Prostate gland (tissue), 2 donors: ENCODE measurements around the gene TRIM24. TPM values are rescaled to one million over a fixed set of nuclear protein-coding genes. Genes with fewer than 3 reads are reported as not detected.

Experiments used
- DNase-seq: peaks from one replicate; pipeline ENCODE4 v3.0.0-alpha.2; 2019; ENCODE audit warnings: low spot score
- H3K27ac ChIP-seq, 2 donors: fragments of 200-600 bp; sonication (generic); 2 replicates each; pipeline ENCODE4 v1.5.1; 2017 to 2019
- H3K27me3 ChIP-seq: fragments of 200-600 bp; sonication (generic); replicated peaks from 2 replicates; pipeline ENCODE4 v1.5.1; 2019; ENCODE audit not compliant: insufficient read depth
- H3K36me3 ChIP-seq, 2 donors: fragments of 200-600 bp; sonication (generic); 1 replicate in 1 of 2; 2 replicates in 1 of 2; pipeline versions ENCODE4 v1.5.1 to v1.8.1; 2017 to 2019
- H3K4me1 ChIP-seq: fragments of 200-600 bp; sonication (generic); replicated peaks from 2 replicates; pipeline ENCODE4 v1.5.1; 2019
- H3K4me3 ChIP-seq, 2 donors: fragments of 200-600 bp; sonication (generic); 2 replicates each; pipeline ENCODE4 v1.5.1; 2017 to 2019
- H3K9me3 ChIP-seq: fragments of 200-600 bp; sonication (generic); 2 replicates; pipeline ENCODE4 v1.5.1; 2017
- POLR2A ChIP-seq: fragments of 450-650 bp; IDR thresholded peaks from one replicate; pipeline ENCODE4 v1.6.1; 2016; ENCODE audit warnings: antibody characterized with exemption, mild to moderate bottlenecking
- POLR2AphosphoS5 ChIP-seq: sonication (generic); formaldehyde crosslinking; IDR thresholded peaks from one replicate; pipeline ENCODE4 v1.6.1; 2017; ENCODE audit warnings: antibody characterized with exemption
- WGBS: methylation state at CpG from one replicate; pipeline ENCODE4 v1.1.5; 2018; 5-methylcytosine and 5-hydroxymethylcytosine counted together
- intact Hi-C: fragments of 100-400 bp; cut with DNase I; formaldehyde crosslinking; loops from one replicate; pipeline ENCODE4 v1.14.2; 2022
- total RNA-seq, 2 donors: library from RNA; depleted of rRNA; stranded (reverse); fragments of >200 nt; gene quantifications; one replicate each; pipeline ENCODE4 v1.1.0, GENCODE V29; 2016
- TF ChIP-seq, protein P1 (sequence below), 4 experiments: fragments of 200-600 bp in 2 of 4; fragments of 450-650 bp in 2 of 4; sonication (generic) in 2 of 4; IDR thresholded peaks; 1 replicate in 3 of 4; 2 replicates in 1 of 4; pipeline ENCODE4 v1.5.1; 2016 to 2019; ENCODE audit warnings: antibody characterized with exemption in 4 of 4, mild to moderate bottlenecking in 2 of 4, moderate library complexity in 2 of 4

The TRIM24 gene
- total RNA-seq, 2 donors from 2014 or later, result 38.9 to 42.6 TPM

DNA sequence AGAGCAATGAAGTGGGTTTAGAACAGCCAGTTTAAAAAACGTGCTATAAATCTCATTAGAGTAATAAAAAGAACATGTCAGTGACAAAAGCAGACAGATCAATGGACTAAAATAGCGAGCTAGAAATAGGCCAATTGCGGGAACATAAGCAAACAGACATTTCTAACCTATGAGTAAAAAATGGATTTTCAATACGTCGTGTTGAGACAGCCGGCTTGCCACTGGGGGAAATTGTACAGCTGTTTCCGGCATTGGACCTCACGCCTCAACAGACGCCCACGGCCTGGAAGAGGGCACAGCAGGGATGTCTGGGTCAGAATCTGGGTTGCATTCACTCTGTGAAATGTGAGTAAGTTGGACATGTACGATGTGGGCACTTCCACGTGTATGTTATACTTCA, 148.2 kb downstream of the TRIM24 start:
- Histone ChIP-seq H3K4me3 (no peak overlapping the region), H3K27ac (no peak overlapping the region), H3K27me3 (no peaks in the 10 kb centered on the region), H3K36me3 (no peaks in the 10 kb centered on the region), H3K9me3 (no peaks in the 10 kb centered on the region), H3K4me1 (no peaks in the 10 kb centered on the region)
- WGBS, result 33% methylated on average over 12 of the region's 12 CpGs
- intact Hi-C loops, result no loop called here
- TF ChIP-seq POLR2AphosphoS5 (no peak), POLR2A (no peak)
- TF ChIP-seq, protein P1, sequence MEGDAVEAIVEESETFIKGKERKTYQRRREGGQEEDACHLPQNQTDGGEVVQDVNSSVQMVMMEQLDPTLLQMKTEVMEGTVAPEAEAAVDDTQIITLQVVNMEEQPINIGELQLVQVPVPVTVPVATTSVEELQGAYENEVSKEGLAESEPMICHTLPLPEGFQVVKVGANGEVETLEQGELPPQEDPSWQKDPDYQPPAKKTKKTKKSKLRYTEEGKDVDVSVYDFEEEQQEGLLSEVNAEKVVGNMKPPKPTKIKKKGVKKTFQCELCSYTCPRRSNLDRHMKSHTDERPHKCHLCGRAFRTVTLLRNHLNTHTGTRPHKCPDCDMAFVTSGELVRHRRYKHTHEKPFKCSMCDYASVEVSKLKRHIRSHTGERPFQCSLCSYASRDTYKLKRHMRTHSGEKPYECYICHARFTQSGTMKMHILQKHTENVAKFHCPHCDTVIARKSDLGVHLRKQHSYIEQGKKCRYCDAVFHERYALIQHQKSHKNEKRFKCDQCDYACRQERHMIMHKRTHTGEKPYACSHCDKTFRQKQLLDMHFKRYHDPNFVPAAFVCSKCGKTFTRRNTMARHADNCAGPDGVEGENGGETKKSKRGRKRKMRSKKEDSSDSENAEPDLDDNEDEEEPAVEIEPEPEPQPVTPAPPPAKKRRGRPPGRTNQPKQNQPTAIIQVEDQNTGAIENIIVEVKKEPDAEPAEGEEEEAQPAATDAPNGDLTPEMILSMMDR (IDR thresholded peaks at IDR 0.05), result no peak
- no peak for DNase-seq

DNA sequence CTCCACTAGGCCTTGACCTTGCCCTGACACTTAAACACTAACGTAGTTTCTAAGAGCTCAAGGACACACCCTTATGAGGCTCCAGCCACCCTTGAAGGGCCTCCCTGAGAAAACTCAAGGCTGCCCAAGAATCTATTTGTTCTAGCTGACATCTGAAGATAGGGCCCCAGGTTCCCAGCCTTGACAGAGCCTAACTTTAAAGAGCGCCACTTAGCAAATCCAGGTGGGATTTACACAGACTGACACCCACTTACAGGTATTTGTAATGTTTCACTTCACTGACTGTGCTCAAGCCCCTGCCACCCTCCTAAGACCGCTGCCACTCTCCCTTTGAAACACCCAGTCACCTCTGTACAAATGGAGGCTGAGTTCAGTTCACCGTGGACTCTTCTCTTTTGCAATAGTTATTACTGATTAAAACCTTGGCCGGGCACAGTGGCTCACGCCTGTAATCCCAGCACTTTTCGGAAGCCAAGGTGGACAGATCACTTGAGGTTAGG, 150.7 kb downstream of the TRIM24 start:
- Histone ChIP-seq H3K9me3 (no peaks in the 10 kb centered on the region), H3K27me3 (no peaks in the 10 kb centered on the region), H3K4me3 (no peak overlapping the region), H3K27ac (no peak overlapping the region), H3K4me1 (no peaks in the 10 kb centered on the region), H3K36me3 (no peaks in the 10 kb centered on the region)
- TF ChIP-seq, protein P1 (IDR thresholded peaks at IDR 0.05), result no peak
- TF ChIP-seq POLR2AphosphoS5 (no peak), POLR2A (no peak)
- intact Hi-C loops, result no loop called here
- WGBS, result 90% methylated on average over 7 of the region's 7 CpGs
- DNase-seq, result no peak

- intact Hi-C loops, result no loop called here
- TF ChIP-seq, protein P1 (IDR thresholded peaks at IDR 0.05), result no peak
- TF ChIP-seq POLR2A (no peak), POLR2AphosphoS5 (no peak)
- WGBS, result 82% methylated on average over 2 of the region's 2 CpGs
- no peak for DNase-seq
- H3K9me3 ChIP-seq, result no peaks in the 10 kb centered on the region
- H3K4me1 ChIP-seq, result no peaks in the 10 kb centered on the region
- H3K27ac ChIP-seq, result no peak overlapping the region
- H3K27me3 ChIP-seq, result no peaks in the 10 kb centered on the region
- H3K4me3 ChIP-seq, result no peak overlapping the region
- H3K36me3 ChIP-seq, result no peaks in the 10 kb centered on the region
These were observed 153.6 kb downstream of the TRIM24 start for GRCh38 chr7:138613630-138614029.

- no peaks in the 10 kb centered on the region for H3K36me3 ChIP-seq
- no peaks in the 10 kb centered on the region for H3K9me3 ChIP-seq
- no peak overlapping the region for H3K4me3 ChIP-seq
- no peaks in the 10 kb centered on the region for H3K27me3 ChIP-seq
- WGBS, result 97% methylated on average over 6 of the region's 6 CpGs
- no peaks in the 10 kb centered on the region for H3K4me1 ChIP-seq
- intact Hi-C loops, result no loop called here
- H3K27ac ChIP-seq, result no peak overlapping the region
- TF ChIP-seq, protein P1 (IDR thresholded peaks at IDR 0.05), result no peak
- TF ChIP-seq POLR2A (no peak), POLR2AphosphoS5 (no peak)
- no peak for DNase-seq
These were observed 156.0 kb downstream of the TRIM24 start for GRCh38 chr7:138616085-138616484.

DNA sequence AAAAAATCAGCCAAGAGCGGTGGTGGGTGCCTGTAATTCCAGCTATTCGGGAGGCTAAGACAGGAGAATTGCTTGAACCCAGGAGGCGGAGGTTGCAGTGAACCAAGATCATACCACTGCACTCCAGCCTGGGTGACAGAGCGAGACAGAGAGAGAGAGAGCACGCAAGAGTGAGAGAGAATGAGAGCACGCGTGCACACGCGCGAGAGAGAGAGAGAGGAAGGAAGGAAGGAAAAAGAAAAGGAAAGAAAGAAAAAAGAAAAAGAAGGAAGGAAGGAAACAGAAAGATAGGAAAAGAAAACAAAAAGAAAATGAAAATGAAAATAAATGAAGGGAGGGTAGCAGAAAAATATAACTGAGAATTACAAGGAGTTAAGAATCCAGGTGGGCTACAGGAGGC, 158.4 kb downstream of the TRIM24 start:
- no peak overlapping the region for H3K4me3 ChIP-seq
- intact Hi-C loops, result no loop called here
- no peaks in the 10 kb centered on the region for H3K27me3 ChIP-seq
- TF ChIP-seq, protein P1 (IDR thresholded peaks at IDR 0.05), result no peak
- TF ChIP-seq POLR2A, result no peak
- no peak for TF ChIP-seq POLR2AphosphoS5
- H3K27ac ChIP-seq, result no peak overlapping the region
- no peaks in the 10 kb centered on the region for H3K4me1 ChIP-seq
- WGBS, result 97% methylated on average over 10 of the region's 10 CpGs
- DNase-seq, result no peak
- no peaks in the 10 kb centered on the region for H3K36me3 ChIP-seq
- no peaks in the 10 kb centered on the region for H3K9me3 ChIP-seq
